GM12874 (cell line): ENCODE results near the gene POLR2C.

Experiments used
- TF ChIP-seq, protein P1 (sequence below): IDR thresholded peaks from 2 replicates; pipeline ENCODE4 v1.5.1; 2011; ENCODE audit warnings: low read depth, mild to moderate bottlenecking, control low read depth, low read length, moderate library complexity; ENCODE audit not compliant: insufficient read depth

The POLR2C gene

DNA sequence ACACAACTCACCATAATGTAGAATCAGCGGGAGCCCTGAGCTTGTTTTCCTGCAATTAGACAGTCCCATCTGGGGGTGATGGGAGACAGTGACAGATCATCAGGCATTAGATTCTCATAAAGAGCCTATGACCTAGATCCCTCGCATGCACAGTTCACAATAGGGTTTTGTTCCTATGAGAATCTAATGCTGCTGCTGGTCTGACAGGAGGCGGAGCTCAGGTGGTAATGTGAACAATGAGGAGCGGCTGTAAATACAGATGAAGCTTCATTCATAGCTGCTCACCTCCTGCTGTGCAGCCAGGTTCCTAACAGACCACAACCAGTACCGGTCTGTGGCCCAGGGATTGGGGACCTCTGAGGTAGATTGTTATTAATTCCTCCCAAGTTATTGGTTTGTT lies 26.8 kb downstream of the POLR2C start:
- TF ChIP-seq, protein P1, sequence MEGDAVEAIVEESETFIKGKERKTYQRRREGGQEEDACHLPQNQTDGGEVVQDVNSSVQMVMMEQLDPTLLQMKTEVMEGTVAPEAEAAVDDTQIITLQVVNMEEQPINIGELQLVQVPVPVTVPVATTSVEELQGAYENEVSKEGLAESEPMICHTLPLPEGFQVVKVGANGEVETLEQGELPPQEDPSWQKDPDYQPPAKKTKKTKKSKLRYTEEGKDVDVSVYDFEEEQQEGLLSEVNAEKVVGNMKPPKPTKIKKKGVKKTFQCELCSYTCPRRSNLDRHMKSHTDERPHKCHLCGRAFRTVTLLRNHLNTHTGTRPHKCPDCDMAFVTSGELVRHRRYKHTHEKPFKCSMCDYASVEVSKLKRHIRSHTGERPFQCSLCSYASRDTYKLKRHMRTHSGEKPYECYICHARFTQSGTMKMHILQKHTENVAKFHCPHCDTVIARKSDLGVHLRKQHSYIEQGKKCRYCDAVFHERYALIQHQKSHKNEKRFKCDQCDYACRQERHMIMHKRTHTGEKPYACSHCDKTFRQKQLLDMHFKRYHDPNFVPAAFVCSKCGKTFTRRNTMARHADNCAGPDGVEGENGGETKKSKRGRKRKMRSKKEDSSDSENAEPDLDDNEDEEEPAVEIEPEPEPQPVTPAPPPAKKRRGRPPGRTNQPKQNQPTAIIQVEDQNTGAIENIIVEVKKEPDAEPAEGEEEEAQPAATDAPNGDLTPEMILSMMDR, result no peak

DNA sequence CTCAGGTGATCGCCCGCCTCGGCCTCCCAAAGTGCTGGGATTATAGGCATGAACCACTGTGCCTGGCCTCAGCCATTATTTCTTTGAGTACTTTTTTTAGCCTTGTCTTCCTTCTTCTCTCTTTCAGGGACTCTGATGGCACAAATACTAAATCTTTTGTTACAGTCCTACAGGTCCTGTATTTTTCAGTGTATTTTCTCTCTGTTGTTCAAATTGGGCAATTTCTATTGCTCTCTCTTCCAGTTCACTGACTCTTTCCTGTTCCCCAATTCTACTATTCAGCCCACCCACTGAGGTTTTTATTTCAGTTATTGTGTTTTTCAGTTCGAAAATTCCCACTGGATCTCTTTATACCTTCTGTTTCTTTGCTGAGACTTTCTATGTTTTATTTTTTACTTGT lies 31.3 kb downstream of the POLR2C start:
- TF ChIP-seq, protein P1, result no peak

DNA sequence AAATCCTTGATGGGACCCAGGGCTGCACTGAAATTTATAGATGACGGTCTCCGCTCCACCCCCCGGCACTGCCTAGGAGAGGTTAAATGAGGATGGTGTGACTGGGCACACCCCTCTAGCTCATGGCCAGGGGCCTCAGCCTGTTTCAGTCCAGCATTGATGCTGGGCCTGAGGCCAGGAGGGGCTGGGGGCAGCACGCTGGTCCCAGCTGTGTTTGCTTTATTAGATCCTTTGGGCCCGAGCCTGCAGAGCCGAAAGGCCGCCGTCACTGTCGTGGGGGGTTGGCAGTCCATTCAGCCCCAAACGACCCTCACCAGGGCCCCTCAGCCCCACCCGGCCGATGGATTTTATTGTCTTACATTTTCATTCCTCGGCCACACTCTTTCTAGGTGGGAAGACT lies 34.6 kb downstream of the POLR2C start:
- TF ChIP-seq, protein P1, result no peak

DNA sequence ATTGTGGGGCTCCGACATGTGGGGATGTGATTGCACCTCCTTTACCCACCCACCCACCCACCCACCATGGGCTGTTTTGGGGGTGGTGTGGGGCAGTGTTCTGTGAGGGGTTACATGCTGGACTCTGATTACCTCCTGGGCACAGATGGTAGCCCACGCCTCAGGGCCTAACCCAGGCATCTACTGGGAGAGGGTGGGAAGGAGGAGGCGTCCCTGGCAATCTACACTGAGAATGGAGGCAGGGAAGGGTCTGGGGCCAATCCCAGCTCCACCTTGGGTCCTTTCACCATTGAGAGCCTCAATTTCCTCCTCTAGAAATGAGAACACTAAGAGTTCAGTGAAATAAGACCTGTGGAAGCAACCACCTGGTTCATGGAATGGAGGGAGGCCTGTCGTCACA lies 35.6 kb downstream of the POLR2C start:
- TF ChIP-seq, protein P1, result no peak

DNA sequence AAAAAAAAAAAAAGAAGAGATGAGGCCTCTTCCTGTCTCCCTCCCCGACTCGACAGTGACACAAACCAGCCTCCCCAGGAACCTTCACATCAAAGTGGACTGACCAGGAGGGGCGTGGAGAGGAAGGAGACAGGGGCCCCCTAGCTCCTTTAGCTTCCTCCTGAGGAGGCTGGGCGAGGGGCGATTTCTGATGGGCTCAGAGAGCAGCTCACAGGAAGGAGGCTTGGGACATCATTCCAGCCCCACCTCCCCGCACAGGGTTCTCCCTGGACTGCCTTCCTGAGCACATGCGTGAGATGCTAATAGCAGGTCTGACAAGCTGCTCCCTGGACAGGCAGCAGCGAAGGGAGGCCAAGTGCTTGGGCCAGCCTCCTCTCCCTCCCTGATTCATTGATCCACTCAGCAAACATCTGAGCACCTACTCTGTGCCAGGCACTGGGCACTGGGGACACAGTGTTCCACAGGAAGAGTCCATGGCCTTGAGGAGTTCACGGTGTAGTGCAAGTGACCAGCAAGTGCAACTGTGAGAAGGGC lies 38.2 kb downstream of the POLR2C start:
- TF ChIP-seq, protein P1, result no peak

DNA sequence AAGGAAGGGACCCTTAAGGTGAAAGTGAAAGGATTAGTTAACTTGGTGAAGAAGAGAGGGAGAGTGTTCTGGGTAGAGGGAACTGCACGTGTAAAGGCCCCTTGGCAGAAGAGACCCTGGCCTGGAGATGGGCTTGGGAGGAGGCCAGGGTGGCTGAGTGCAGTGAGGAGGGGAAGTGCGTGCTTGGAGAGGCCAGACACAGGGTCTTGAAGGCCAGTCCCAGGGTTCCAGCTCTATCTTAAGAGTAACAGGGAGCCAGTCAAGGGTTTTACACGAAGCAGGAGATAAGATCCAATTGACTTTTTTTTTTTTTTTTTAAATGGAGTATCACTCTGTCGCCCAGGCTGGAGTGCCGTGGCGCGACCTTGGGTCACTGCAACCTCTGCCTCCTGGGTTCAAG lies 39.0 kb downstream of the POLR2C start:
- TF ChIP-seq, protein P1, result no peak

DNA sequence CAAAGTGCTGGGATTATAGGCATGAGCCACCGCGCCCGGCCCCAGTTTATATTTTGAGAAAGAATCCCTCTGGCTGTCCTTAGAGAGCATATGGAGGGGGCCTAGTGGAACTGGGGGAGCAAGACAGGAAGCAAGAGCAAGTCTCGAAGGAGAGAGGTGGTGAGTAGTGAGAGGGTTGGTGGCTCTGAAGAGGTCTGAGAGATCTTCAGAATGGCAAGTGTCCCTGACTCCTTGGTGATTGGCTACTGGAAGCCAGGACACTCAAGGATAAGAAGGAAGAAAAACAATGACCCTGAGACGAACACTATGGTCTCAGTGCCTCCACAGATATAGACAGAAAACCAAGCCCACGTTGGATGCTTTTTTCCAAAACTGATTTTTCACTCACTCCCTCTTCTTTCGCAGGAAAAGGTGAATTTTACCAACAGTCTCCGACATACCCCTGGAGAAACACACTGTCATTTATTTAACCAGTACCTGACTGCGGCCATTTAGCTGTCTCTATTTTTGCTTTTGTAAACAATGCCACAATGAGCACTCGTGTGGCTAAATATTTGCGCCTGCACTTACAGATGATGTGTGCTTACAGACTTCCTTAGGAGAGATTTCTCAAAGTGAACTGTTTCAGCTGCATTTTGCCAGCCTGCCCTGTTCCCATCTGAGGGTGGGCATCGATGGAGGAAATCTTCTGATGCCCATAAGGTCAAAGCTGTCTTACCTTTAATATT lies 39.7 kb downstream of the POLR2C start:
- TF ChIP-seq, protein P1, result no peak
